ENCODE measurements around the gene SERINC5.

The SERINC5 gene

DNA sequence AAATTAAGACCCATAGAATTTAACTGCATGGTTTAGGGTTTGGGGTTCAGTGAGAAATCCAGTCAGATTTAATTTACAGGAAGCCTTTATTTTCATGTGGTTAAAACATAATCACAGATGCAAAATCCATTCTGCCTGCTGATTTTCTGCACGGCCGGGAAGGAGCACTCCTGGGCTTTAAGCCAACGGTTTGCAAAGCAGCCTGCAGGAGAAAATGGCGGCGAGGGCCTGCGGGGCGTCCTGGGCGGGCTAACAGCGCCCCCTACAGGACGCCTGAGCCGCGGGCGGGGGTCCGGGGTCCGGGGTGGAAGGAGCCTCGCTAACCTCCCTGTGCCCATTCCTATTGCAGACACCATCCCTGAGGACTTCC lies 173.1 kb downstream of the SERINC5 start:
- no peak for DNase-seq

DNA sequence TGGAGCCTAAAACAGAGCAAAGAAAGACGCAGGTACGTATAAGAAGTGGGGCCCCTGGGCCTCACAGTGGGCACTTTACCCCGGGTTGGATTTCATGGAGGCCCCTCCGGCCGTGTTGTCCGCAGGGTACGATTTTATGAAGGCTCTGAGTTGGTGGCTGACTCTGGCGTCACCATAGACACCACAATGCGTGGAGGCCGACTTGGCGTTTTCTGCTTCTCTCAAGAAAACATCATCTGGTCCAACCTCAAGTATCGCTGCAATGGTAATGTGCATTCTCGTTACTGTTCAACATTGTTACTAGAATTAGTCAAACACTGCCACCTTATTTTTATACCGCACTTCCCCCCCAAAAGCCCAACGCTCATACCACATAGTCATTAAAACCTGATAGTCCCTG lies 173.6 kb downstream of the SERINC5 start:
- no peak for DNase-seq

DNA sequence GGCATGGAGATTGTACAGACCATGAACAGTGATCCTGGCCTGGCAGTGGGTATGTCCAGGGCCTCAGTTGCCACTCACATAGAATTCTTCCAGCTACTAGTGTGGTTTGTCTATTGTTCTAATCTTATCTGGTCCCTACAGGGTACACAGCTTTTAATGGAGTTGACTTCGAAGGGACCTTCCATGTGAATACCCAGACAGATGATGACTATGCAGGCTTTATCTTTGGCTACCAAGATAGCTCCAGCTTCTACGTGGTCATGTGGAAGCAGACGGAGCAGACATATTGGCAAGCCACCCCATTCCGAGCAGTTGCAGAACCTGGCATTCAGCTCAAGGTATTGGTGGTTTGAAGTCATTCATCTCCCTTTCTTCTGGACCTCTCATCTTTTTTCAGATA lies 176.9 kb downstream of the SERINC5 start:
- DNase-seq = no peak

DNA sequence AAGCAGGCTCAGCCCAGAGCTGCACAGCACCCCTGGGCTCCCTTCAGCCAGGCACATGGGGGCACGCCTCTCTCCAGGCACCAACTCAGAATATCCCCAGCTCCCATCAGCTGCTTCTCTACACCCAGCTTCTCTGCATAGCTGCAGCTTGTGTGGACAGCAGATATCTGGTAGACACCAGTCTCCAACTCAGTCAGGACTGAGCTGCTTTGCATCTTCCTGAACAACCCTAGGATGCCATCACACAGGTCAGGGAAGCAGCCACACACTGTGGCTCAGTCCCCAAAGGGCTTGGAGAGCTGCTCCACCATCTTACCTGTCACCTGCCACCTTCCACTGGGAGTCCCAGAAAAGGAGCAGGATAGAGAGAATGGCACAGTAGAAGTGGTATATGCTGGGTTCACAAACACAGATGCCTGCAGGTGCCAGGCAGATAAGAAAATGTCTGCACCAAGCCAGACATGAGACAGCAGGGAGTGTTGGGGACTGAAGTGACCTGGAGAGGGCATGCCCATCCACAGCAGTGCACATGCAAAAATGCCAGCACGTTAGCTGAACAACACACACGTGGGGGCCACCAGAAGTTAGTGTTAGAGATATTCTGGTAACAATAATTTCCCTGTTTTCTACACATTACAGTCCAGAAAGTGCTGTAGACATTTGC lies 178.7 kb downstream of the SERINC5 start:
- DNase-seq = no peak

DNA sequence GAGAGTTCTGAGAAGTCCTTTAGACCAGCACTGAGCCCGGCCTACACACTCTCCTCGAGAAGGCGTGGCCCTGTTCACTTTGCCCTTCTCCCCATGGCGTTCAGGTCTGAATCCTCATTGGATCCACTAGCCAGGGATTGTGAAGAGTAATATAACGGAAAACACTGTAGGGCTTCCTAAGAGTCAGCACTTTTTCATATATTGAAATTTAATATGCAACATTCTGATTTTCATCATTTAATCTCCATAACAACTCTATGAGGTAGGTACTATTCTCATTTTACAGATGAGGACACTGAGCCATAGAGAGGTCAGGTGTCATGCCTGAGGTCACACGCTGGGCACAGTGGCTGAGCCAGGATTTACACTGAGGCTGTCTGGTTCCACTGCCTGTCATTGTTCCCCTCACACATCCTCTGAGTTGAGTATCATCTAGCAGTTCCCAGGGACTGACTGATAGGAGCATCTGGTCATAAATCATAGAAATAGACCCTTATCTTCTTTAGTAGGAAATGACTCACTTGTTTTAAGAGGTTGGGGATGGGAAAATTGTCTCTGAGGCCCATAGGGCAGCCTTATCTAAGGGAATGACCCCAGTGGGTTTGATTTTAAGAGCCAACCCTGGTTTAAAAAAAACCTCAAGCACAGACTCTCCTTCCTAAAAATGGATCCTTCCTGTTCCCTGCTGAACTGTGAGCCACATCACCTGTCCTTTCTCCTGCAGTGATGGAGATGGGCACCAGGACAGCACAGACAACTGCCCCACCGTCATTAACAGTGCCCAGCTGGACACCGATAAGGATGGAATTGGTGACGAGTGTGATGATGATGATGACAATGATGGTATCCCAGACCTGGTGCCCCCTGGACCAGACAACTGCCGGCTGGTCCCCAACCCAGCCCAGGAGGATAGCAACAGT lies 179.5 kb downstream of the SERINC5 start:
- no peak for DNase-seq

DNA sequence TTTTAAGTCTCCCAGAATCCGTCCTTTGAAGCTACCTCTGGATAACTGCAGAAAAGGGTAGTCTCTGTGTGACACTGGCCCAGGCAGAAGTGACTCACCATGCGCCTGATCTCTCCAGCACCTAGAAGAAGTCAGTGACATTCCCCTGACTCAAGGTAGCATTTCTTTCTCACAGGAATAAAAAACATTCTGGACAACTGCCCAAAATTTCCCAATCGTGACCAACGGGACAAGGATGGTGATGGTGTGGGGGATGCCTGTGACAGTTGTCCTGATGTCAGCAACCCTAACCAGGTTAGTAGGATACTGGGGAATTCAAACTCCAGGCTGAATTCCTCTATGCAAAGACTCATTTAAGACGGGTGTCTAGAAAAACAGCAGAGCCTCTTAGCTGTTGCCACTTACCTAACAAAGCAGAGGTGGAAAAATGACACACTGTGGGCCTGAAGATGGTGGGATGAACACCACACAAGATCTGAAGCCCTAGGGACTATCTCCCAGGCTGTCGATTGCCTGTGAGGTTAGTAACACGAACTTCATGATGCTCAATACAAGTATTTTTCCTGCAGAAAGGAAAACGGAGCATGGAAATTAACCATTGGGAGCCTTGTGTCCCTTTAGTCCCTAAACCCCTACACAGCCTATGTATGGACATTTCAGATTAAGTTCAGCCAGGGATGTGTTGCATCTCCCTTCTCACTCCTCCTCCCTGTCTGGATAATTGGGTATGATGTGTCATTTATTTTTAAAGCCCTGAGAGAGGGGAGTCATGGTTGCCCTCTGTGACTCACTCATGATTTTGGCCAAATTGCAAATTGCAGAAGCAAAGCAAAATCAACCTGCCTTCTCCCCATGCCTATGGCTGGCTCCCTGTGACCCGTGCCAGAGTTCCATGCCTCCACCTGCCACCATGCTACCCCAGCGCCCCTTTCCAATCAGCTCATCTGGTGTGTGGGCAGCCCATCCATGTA lies 183.5 kb downstream of the SERINC5 start:
- DNase-seq = no peak

DNA sequence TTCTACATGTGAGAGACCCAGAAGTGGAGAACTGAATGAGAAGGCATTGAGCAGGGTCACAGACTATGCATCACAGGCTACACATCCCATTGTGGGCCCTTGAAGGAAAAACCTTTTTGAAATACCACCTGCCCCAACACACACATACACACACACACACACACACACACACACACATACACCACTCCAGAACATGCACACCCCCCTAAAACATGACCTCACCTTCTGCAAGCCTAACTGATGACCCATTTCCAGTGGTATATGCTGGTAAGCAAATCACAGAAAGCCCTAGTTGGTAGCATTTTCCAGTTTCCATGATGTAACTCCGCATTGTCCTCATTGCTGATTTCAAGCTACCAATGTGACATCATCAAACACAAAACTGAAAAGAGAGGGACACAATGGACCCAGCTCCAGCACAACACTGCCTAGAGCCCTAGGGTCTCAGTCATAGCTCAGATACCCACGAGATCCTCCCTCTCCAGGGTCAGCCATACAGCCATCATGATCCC lies 184.3 kb downstream of the SERINC5 start:
- no peak for DNase-seq

DNA sequence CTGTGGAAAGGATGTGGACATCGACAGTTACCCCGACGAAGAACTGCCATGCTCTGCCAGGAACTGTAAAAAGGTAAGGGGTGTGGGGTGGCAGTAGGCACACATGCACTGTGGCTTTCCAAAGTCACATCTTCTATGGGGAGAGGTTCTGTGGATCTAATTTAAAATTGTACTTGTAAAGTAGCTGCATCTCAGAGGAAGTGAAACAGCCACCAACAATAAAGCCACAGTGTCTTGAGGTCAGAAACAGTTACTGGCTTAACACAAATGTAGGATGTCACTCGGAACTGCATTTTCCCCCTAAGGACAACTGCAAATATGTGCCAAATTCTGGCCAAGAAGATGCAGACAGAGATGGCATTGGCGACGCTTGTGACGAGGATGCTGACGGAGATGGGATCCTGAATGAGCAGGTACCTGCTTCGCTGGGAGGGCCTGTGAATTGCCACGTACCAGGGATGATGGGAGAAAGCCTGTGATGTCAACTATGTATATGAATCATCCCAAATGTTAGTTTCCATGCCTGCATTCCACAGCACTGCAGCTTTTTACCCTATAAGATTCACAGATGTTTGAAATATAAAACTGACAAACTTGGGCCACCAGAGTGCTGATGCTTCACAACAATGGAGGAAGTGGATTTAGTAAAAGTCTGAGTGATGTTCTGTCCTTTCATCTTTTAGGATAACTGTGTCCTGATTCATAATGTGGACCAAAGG lies 185.4 kb downstream of the SERINC5 start:
- DNase-seq = no peak

DNA sequence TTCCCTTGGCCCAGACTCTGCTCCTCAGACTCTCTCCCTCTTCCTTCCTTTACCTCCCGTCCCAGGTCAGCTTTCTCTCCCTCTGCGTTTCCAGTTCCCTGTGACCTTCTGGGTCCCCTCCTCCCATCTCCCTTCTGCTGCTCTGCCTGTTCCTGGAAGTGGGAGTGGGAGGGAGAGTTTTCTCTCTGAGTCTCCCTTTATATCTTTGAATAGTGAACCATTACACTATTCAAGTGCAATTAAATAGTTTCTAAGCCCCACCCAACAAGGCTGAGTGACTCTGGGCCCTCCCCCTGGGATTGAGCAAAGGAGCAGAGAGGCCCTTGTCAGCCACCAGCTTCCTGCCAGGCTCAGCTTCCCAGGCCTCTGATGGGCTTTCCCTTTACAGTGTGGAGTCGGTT lies 185.9 kb downstream of the SERINC5 start:
- DNase-seq = no peak

DNA sequence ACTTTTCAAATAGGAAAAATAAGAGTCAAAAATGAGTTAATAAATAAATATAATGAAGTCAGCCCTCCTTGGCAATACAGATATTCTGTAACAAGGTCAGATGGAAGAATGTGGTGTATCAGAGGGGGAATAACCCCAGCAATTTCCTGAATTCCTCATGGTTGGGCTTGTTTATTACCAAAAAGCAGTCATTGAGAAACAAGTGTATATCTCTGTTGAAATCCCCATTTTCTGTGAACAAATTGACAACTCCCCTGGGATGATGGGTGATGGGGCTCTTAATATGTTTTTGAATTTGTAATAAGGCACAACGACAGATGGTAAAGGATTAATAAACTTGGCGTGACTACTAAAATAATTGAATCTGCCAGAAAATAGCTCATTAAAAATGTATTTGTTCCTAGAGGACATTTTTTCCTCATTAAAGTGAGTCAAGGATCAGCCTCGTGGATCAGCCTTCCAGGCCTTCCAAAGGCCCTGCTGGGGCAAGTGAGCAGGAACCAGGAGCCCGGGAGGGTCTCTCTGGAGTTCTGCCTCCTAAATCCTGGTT lies 186.5 kb downstream of the SERINC5 start:
- no peak for DNase-seq

DNA sequence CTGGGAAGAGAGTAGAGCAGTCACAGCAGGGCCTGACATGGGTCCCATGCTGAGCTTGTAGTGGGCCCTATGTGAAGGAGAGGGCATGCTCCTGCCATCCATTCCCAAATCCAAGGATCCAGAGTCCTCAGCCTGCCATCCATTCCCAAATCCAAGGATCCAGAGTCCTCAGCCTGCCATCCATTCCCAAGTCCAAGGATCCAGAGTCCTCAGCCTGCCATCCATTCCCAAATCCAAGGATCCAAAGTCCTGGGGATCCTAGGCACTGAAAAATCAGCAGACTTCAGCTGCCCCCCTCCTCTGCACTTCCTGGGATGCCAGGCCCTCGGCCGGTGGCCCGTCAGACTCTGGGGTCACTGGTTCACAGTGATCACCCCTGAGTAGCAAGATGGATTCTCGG lies 187.1 kb downstream of the SERINC5 start:
- no peak for DNase-seq

DNA sequence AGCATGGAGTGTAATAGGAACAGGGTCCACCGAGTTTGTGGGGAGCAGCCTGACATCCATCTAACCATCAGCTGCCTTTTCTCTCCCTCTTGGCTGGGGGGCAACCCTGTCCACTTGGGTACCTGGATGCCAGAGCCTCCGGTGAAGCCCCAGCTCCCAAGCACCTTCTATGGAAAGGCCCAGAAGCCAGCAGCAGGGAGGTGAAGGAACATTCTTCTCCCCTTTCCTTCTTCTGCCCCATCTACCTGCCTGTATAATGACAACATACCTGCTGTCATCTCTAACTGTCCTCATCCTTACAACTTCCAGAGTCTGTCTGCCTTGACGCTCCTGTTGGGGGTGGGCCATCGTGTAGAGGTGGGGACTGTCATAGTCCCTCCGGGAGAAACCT lies 187.6 kb downstream of the SERINC5 start:
- DNase-seq = no peak

DNA sequence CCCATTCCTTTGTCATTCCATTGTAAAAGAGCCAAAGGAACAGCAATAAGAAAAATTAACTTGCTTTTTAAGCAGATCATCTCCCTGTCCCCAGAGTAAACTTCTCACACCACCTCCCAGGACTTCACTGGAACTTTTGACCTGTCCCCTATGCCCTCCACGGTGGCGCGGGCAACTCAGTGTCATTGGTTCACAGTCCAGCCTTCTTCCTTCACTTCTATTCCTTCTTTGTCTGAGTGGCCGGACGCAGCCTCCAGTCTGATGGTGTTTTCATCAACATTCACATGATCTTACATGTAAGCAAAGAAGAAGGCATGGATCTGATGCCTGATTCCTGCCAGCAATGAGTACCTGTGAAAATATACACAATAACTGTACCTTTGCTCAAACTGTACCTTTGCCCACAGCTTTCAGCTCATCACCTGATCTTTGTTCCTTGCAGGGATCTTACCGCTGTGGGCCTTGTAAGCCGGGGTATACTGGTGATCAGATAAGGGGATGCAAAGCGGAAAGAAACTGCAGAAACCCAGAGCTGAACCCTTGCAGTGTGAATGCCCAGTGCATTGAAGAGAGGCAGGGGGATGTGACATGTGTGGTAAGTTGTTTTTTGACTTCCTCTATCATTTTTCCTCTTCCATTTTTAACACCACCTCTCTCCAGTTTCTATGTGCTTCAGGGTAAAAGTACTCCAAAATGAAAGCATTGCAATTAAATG lies 188.2 kb downstream of the SERINC5 start:
- DNase-seq = no peak

DNA sequence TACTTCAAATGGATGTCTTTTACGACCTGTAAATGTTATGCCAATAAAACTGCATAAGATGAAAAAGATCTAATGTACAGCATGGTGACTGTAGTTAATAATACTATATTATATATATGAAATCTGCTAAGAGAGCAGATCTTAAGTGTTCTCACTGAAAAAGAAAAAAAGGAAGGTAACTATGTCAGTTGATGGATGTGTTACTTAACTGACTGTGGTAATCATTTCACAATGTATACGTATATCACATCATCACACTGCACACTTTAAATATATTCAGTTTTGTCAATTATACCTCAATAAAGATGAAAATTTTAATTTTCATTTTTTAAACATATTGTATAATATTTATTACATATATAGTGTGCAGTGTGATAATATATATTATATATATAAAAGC lies 188.8 kb downstream of the SERINC5 start:
- no peak for DNase-seq

DNA sequence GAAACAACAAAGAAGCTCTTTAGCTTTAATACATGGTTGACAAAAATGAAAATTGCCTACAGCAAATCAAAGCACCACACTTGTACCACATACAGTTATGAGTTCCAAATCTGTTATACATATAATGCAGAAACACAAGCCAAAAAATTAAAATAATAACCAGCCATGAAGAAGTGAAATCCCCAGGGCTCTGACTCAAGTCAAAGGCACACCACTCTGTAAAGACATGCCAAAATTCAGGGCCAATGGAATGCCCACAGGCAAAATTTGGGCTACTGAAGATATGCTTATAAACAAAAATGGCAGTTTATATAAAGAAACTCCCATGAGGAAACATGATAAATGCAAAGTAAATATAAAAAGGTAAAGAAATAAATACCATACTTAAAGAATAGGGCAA lies 191.7 kb downstream of the SERINC5 start:
- no peak for DNase-seq
